ENCODE results near the gene ENTPD2.

ENTPD2 gene

GRCh38 chr9:137077758-137078693 is 24.2 kb upstream of the ENTPD2 start:
- peak overlapping the region; percentile 71 for H3K27ac ChIP-seq
- TF ChIP-seq ZFX (IDR thresholded peaks at IDR 0.05): 0 out of 2 replicates have a peak, but pooled peaks have one; percentile 49
- TF ChIP-seq, protein P1, sequence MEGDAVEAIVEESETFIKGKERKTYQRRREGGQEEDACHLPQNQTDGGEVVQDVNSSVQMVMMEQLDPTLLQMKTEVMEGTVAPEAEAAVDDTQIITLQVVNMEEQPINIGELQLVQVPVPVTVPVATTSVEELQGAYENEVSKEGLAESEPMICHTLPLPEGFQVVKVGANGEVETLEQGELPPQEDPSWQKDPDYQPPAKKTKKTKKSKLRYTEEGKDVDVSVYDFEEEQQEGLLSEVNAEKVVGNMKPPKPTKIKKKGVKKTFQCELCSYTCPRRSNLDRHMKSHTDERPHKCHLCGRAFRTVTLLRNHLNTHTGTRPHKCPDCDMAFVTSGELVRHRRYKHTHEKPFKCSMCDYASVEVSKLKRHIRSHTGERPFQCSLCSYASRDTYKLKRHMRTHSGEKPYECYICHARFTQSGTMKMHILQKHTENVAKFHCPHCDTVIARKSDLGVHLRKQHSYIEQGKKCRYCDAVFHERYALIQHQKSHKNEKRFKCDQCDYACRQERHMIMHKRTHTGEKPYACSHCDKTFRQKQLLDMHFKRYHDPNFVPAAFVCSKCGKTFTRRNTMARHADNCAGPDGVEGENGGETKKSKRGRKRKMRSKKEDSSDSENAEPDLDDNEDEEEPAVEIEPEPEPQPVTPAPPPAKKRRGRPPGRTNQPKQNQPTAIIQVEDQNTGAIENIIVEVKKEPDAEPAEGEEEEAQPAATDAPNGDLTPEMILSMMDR (conservative IDR thresholded peaks at IDR 0.05): no peak

DNA sequence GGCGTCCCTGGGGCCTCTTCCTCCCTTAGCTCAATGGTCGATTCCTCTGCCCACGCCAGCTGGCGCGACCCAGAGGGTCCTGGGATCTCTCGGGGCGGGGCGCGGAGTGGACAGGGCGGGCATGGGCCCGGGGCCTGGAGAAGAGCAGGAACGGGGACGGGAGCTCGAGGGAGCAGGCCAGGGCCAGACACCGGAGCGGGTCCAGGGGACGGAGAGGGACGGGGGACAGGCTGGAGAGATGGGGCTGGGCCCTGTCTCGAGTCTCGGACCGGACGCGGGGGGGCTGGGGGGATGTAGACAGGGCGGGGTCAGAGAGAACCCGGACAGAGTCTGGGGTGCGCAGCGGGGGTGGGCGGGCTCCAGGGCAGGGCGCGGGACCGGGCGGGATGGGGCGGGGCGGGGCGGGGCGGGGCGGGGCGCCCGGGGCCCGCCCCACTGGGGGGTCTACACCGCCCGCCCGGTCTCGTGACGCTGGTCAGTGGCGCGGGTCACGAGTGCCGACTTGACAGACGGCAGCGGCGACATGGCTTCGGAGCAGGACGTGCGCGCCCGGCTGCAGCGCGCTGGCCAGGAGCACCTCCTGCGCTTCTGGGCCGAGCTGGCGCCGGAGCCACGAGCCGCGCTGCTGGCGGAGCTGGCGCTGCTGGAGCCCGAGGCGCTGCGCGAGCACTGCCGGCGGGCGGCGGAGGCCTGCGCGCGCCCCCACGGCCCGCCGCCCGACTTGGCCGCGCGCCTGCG is 23.3 kb upstream of the ENTPD2 start, which contains the start of gene UAP1L1:
TSS of gene UAP1L1 (plus strand) at position 508 of the 738 bp plus-strand sequence. CDS start at position 524, 16 bp downstream.
- TF ChIP-seq ZFX (IDR thresholded peaks at IDR 0.05): peak; percentile 77; the same call in 1 of the 2 replicates
- TF ChIP-seq, protein P1 (conservative IDR thresholded peaks at IDR 0.05): no peak

GRCh38 chr9:137076636-137077009 is 22.8 kb upstream of the ENTPD2 start:
- H3K27ac ChIP-seq: peak overlapping the region; percentile 71; the same call in 1 of the 2 replicates
- TF ChIP-seq, protein P1 (conservative IDR thresholded peaks at IDR 0.05): no peak
- TF ChIP-seq ZFX (IDR thresholded peaks at IDR 0.05): no peak

More for the DNA sequence above, 23.3 kb upstream of the ENTPD2 start, which contains the start of gene UAP1L1:
- peak within 1 kb of the TSS; percentile 71 for H3K27ac ChIP-seq

GRCh38 chr9:137075275-137075775 is 21.5 kb upstream of the ENTPD2 start:
- no peak overlapping the region for H3K27ac ChIP-seq
- TF ChIP-seq, protein P1 (conservative IDR thresholded peaks at IDR 0.05): no peak
- no peak for TF ChIP-seq ZFX (IDR thresholded peaks at IDR 0.05)

DNA sequence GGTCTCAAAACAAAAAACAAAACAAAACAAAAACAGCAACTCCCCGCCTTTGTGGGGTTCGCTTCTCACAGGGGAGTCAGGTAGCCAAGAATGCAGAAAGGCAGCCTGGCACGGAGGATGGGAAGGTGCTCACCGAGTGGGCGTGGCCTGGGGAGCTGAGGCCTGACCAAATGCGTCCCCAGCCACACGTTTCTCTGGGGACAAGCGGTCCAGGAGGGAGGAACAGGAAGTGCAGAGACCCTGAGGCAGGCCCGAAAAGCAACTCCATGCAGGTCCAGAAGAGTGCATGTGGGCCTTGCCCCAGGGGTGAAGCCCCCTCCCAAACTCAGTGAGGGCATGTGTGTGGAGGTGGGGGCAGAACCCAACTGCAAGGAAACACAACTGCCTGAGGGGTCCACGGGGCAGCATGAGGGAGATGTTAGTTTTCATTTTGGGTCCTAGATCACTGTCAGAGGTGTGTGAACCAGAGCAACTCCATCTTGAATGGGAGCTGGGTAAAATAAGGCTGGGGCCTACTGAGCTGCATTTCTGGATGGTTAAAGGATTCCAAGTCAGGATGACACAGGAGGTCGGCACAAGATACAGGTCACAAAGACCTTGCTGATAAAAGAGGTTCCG is 20.9 kb upstream of the ENTPD2 start:
- no peak overlapping the region for H3K27ac ChIP-seq
- TF ChIP-seq, protein P1 (conservative IDR thresholded peaks at IDR 0.05): no peak
- TF ChIP-seq ZFX (IDR thresholded peaks at IDR 0.05): no peak

DNA sequence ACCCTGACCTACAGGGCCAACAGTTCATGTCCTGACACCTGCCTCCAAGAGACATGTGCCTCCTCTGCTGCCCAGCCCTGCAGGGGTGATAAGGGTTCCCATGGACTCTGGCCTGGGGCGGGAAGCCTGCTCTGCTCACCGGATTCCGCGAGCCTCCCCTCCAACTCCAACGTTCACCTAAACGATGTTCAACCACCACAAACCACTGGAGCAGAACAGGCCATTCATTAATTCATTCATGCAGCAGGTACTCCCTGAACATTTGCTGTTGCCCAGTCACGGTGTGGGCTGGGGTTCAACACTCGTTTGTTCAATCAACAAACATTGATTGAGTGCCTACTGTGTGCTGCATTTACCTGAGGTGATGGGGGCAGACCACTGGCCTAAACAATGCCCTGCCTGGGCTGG is 20.1 kb upstream of the ENTPD2 start:
- no peak overlapping the region for H3K27ac ChIP-seq
- TF ChIP-seq ZFX (IDR thresholded peaks at IDR 0.05): no peak

DNA sequence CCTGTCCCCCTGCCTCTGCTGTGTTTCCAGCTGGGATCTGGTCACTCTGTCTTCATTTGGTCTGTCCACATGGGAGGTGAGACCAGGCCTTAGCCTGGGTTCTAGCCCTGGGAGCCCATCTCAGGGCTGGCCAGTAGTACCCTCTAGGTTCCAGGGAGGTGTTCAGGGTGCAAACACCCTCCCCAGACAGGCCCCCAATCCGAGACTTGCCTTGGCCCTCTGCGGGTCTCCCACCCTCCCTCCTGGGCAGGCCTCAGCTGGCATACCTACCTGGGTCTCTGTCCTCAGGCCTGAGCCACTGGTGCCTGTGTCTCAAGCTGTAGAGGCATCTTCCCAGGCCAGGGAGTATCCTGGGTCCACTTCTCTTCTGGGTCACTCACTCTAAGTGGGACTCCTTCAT is 17.4 kb upstream of the ENTPD2 start:
- TF ChIP-seq, protein P1 (conservative IDR thresholded peaks at IDR 0.05): no peak
- no peak; the same call in 1 of the 2 replicates for TF ChIP-seq ZFX (IDR thresholded peaks at IDR 0.05)
- H3K27ac ChIP-seq: peak overlapping the region; percentile 82
